ENCODE data around the gene RBM42. TPM values are rescaled to one million over a fixed set of nuclear protein-coding genes. Genes with fewer than 3 reads are reported as not detected.

Gene RBM42
- polyA plus RNA-seq, 2 of the 4 experiments (the other 2 are of a cell fraction) = 80.4 to 128 TPM

GRCh38 chr19:35607661-35608060, 21.2 kb upstream of the RBM42 start:
- no peak for TF ChIP-seq SMC3 (IDR thresholded peaks at IDR 0.05)
- no peak for TF ChIP-seq MAX (IDR thresholded peaks at IDR 0.05)
- TF ChIP-seq ATOH8 (CRISPR knock-in tag; IDR thresholded peaks at IDR 0.05; ENCODE audit: low read depth) = no peak
- no peak for TF ChIP-seq POLR2AphosphoS2 (conservative IDR thresholded peaks at IDR 0.05; ENCODE audit: low read length)
- no peak for TF ChIP-seq CBX2 (IDR thresholded peaks at IDR 0.05; ENCODE audit: borderline replicate concordance, low read depth)
- no peak for TF ChIP-seq TP53 (CRISPR knock-in tag; IDR thresholded peaks at IDR 0.05)
- TF ChIP-seq RNF2 (IDR thresholded peaks at IDR 0.05; ENCODE audit: borderline replicate concordance, low read depth) = no peak
- no peak for TF ChIP-seq TFCP2L1 (CRISPR knock-in tag; IDR thresholded peaks at IDR 0.05)
- TF ChIP-seq RAD21 (conservative IDR thresholded peaks at IDR 0.05 in 1 of 2, IDR thresholded peaks at IDR 0.05 in 1 of 2) = no peak
- no peak for TF ChIP-seq E2F6 (IDR thresholded peaks at IDR 0.05; ENCODE audit: borderline replicate concordance, low read depth)
- TF ChIP-seq EP300 (IDR thresholded peaks at IDR 0.05) = no peak
- TF ChIP-seq EHF (CRISPR knock-in tag; IDR thresholded peaks at IDR 0.05) = no peak
- no peak for TF ChIP-seq RARB (CRISPR knock-in tag; IDR thresholded peaks at IDR 0.05)
- no peak for TF ChIP-seq USF2 (IDR thresholded peaks at IDR 0.05)
- no peak for TF ChIP-seq HES2 (IDR thresholded peaks at IDR 0.05)
- TF ChIP-seq SREBF2 (IDR thresholded peaks at IDR 0.05) = no peak
- TF ChIP-seq CHD4 (IDR thresholded peaks at IDR 0.05; ENCODE audit: borderline replicate concordance) = no peak
- no peak for TF ChIP-seq POLR2A (IDR thresholded peaks at IDR 0.05; ENCODE audit: low read length)
- Histone ChIP-seq H3K4me2 (no peak overlapping the region), H3K9me3 (peaks cover 33% of the 10 kb centered on the region), H3K4me3 (no peak overlapping the region), H3K27ac (no peak overlapping the region), H3K4me1 (peaks cover 3% of the 10 kb centered on the region; the same call in 1 of the 3 replicates)
- ATAC-seq = no peak
- WGBS (ENCODE audit: missing lambda C conversion rate) = 18% methylated on average over 3 of the region's 3 CpGs
- ChIA-PET CTCF (interaction anchor here (0.7 to 9.4 kb wide), 10 partner anchors 10 to 113 kb away, joined by 3 to 55 read pairs (median 4); no protein-coding TSS in a partner anchor), POLR2A (interaction anchor here (1.1 kb wide), 1 partner anchor 21 kb away, joined by 3 read pairs; no protein-coding TSS in a partner anchor)
- no peak for DNase-seq (ENCODE audit: low read depth in 1 of 2, low spot score in 1 of 2)
- FAIRE-seq = peak; percentile 23

- WGBS (ENCODE audit: missing lambda C conversion rate) = 5% methylated on average over 2 of the region's 2 CpGs
- ChIA-PET POLR2A (interaction anchor here (1.1 kb wide), 1 partner anchor 20 kb away, joined by 3 read pairs; no protein-coding TSS in a partner anchor), CTCF (interaction anchor here (0.7 to 9.4 kb wide), 12 partner anchors 9 to 118 kb away, joined by 3 to 55 read pairs (median 4); no protein-coding TSS in a partner anchor)
- FAIRE-seq (no peak), DNase-seq (ENCODE audit: low read depth in 1 of 2, low spot score in 1 of 2) (peak in 1 of 2 experiments; percentile 53), ATAC-seq (no peak)
- H3K4me3 ChIP-seq = no peak overlapping the region
- peaks cover 7% of the 10 kb centered on the region; the same call in 2 of the 3 replicates for H3K4me1 ChIP-seq
- TF ChIP-seq CBX2 (IDR thresholded peaks at IDR 0.05; ENCODE audit: borderline replicate concordance, low read depth) = no peak
- no peak for TF ChIP-seq EHMT2 (IDR thresholded peaks at IDR 0.05; ENCODE audit: low read depth)
- no peak for TF ChIP-seq BHLHE40 (IDR thresholded peaks at IDR 0.05; ENCODE audit: low read depth, low read length)
- TF ChIP-seq KDM5A (IDR thresholded peaks at IDR 0.05) = no peak
- no peak for TF ChIP-seq NR3C1 (IDR thresholded peaks at IDR 0.05)
- TF ChIP-seq POLR2A (IDR thresholded peaks at IDR 0.05; ENCODE audit: low read length) = no peak
- TF ChIP-seq CHD4 (IDR thresholded peaks at IDR 0.05; ENCODE audit: borderline replicate concordance) = no peak
- no peak for TF ChIP-seq CHD2 (IDR thresholded peaks at IDR 0.05; ENCODE audit: low read length, partially characterized antibody)
- TF ChIP-seq JUNB (IDR thresholded peaks at IDR 0.05) = no peak
- TF ChIP-seq CBX8 (IDR thresholded peaks at IDR 0.05) = no peak
- TF ChIP-seq TP53 (CRISPR knock-in tag; IDR thresholded peaks at IDR 0.05) = no peak
- TF ChIP-seq ZFP36 (IDR thresholded peaks at IDR 0.05; ENCODE audit: borderline replicate concordance, partially characterized antibody) = no peak
- H3K9me3 ChIP-seq = peaks cover 33% of the 10 kb centered on the region
- H3K27ac ChIP-seq = no peak overlapping the region
- H3K4me2 ChIP-seq = no peak overlapping the region
Measured at GRCh38 chr19:35608251-35608650, 20.6 kb upstream of the RBM42 start.

Data from A549 (cell line).